C1 segment of cervical spinal cord (tissue), 14 donors: ENCODE data around the gene SPECC1.
A peak's percentile ranks its signal among the peaks of the same experiment; 100 is the strongest.
"Not testable (repeated sequence)": the region's sequence is repeated elsewhere in the genome, so short reads cannot be mapped to it uniquely, and the experiment has no call there.

Source experiments
- DNase-seq, 14 donors: peaks; one replicate each; lab custom pipeline; 2025; lab: John Stamatoyannopoulos, UW

The SPECC1 gene

DNA sequence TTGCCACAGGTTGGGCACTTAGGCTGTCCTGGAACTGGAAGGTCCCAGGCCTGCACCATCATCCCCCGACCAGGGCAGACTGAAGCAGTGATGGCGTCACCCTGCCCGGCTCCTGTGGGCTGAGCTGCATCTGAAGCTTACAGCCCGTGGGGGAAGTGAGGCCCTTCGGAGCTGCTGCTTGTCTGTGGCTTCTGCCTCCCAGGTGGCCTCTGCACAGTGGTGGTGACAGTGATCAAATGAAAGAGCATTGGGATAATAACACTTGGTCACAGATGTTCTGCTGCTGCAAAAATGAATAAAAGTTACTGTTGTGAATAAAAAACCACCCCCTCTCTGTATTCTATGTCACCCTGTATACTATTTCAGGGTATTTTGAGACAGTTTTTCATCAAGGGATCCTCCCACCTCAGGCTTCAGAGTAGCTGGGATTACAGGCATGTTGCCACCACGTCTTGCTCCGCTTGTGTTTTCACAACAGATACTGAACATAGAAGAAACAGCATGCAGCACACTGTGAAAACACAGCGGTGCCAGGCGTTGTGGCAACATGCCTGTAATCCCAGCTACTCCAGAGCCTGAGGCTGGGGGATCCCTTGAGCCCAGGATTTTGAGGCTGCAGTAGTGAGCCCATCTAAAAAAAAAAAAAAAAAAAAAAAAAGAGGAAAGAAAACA, 293.2 kb downstream of the SPECC1 start:
- no peak for DNase-seq

DNA sequence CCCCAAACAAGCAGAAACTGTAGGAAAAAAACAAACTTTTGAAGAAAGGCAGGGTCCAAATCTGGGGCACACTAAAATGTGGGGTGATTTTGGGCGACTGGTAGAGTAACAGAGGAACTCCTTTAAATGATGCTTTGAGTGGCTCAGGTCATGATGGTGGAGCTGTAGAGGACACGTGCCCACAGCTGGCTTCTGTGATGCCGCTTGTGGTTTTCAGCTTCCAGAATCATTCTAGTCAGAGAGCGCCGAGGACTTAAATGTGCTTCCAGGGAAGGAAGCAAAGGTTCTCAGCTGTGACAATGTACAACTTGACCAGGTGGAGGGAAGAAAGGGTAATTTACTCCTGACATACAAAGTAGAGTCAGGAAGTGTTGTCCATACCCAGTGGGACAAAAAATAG, 295.8 kb downstream of the SPECC1 start:
- DNase-seq: no peak

DNA sequence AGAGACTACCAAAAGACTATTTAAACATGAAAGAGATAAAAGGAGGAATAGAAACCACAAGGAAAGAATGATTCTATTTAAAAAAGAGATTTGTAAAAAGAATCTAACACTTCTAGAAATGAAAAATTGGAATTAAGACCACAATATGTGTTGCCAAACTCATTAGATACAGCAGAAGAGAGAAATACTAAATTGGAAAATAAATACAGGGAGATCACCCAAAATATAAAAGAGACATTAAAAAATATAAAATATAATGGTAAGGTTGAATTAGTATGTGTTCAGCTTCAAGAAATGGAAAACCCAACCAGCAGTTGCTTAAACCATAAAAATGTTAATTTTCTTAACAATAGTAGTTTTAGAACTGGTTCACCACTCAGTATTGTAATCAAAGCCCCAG, 297.8 kb downstream of the SPECC1 start:
- no peak for DNase-seq

DNA sequence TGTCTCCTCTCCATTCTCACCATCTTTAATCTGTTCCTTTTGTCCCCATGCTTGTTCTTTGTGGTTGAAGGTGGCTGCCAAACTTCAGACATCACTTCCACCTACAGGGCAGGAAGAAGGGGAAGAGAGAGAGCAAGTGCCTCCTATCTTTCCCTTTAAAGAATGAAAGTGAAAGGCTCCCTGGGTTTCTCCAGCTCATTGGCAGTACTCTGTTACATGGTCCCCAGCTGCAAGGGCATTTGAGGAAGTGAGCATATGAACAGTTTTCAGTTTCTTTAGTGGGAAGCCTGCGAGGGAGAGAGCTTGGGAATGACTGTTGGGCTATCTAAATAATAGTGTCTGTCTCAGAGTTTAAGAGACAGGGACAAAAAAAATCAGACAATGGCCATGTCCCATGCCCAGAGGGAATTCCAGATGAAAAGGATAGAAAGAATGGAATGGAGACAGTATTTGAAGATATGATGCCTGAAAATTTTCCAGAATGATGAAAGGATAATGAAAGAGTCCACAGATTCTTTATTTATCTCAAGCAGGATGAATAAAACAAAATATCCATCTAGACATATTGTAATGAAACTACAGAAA, 298.3 kb downstream of the SPECC1 start:
- no peak for DNase-seq

DNA sequence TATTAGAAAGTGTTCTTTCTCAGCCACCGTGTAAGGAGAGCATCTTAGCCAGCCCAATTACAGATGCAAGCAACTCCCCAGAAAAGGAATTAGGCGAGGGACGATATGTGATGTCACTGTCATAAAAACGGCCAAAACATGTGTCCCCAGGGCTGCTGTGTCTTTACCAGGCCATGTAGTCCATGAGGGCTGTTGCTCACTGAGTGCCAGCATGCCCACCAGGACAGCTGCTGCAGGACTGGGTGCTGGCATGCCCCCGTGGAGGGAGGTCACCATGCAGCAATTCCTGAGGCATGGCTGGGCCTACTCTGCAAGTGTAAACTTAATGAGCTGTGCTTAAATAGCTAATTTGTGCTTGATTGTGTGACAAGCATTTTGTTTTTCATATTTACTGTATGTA, 301.3 kb downstream of the SPECC1 start:
- no peak for DNase-seq

DNA sequence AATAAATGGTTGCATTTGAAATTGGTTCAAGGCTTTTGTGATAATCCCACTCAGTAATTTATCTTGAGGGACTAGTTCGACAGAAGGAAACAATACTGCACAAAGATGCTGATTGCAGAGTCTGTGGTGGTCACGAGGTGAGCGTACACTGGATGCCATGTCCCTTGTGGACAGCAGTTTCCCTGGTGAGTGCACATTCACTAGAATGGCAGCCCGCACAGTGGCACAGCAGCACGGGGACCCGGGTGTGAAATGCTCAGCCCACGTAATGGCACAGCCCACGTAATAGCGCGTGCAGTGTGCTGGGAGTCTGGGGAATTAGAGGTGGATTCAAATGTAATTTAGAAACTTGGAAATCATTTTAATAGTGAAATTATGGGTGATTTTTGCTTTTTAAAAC, 304.1 kb downstream of the SPECC1 start:
- DNase-seq: peak in 3 of 14 donors; percentile 15 to 24 (median 18)

DNA sequence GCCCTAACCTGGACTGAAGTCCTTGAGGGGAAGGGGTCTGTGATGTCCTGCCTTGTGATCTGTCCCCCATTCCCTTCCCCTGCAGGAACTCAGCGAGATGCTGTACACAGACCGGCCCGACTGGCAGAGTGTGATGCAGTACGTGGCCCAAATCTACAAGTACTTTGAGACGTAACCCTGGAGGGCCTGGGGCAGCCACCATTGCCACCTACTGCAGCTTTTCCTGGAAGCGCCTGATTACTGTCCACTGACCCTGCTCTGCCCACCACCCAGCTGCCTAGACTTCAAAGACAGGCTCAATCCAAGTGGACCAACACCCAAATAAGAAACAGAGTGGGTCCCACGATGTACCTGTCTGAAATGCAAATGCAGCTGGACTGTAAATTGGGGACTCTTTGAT, 304.7 kb downstream of the SPECC1 start:
- DNase-seq: no peak

DNA sequence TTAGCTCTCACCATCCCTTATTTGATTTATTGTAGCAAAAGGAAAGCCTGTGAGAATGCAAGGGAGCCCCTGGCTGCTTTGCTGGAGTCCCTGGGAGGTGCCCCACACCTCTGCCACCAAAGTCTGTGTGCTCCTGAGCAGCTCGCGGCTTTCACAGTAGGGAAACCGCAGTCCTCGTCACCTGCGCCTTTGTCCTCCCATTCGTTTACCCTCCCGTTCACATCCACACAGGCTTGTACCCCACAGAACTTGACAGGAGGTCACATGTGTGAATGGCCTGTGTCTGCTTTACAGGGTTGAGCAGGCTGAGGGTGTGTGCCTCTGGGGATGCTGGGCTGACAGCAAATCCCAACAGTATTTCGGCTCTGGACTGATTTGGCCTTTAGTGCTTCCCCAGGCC, 305.7 kb downstream of the SPECC1 start:
- no peak for DNase-seq

DNA sequence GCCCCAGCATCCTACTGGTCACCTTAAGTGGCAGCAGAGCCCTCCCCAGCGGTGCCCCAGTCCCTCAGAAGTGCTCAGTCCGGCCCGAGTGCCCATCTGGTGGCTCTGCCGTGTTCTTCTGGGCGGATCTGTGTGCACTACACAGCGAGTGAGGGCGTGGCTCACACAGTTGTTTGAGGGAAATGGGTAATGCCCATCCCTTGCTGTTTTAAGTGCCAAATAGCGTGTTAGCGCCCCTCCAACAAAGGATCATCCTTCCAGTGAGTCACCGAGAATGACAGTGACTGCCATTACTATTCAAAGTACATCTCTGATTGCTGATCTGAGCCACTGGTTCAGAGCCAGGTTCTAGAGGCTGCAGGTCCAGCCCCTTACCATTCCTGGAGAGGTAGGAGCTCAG, 306.2 kb downstream of the SPECC1 start:
- DNase-seq: no peak

DNA sequence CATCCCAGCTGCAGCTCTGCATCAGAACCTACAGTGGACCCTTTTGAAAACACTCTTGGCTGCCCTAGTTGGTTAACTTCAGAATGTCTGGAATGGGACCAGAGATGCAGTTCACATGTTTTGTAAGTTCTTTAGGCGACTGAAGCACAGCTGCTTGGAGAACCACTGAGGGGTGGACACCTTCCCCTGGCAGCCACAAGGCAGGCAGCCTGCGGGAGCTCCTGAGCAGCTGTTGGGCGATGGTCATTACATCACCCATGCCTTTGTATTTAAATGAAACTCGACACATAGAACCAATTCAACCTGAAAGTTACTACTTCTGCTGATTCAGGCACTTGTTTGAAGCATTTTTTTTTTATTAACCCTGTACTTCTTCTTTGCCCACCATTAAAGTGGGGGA, 306.7 kb downstream of the SPECC1 start:
- no peak for DNase-seq

DNA sequence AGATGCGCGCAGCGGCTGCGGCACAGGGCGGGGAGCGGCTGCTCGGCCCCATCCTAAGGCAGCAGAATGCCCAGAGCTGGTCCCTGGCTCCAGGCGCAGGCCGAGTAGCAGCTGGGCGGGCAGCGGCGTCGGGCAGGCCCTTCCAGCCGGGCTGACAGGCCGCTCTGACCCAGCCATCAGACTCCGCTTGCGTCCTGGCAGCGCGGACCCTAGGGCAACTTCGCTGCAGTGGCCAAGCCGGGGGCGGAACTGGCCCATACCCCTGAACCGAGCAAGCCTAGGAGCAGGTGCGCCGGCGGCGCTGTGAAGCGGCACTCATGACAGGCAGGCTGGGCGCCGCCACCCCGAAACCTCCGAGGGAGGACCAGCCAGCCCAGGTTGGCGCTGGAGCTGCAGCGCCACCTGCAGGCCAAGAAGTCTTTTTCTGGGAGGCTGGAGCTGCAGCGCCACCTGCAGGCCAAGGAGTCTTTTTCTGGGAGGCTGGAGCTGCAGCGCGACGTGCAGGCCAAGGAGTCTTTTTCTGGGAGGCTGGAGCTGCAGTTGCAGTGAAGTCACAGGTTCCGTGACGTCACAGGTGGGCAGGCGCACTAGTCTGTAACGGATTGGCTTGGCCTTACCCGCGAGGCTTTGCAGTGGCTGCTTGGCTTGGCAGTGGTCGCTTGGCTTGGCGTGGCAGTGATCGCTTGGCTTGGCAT, 311.5 kb downstream of the SPECC1 start:
- peak in 10 of 14 donors; percentile 36 to 90 (median 49) for DNase-seq

DNA sequence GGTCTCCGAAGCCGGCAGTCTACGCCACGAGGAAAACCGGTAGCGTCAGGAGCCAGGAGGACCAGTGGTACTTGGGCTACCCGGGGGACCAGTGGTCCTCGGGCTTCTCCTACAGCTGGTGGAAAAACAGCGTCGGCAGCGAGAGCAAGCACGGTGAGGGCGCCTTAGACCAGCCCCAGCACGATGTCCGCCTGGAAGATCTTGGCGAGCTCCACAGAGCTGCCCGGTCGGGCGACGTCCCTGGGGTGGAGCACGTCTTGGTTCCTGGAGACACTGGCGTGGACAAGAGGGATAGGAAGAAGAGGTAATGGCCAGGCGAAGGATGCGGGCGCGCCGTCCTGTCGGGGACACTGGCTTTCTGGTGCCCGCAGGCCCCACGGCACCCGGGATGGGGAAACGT, 312.2 kb downstream of the SPECC1 start:
- not testable (repeated sequence) for DNase-seq

DNA sequence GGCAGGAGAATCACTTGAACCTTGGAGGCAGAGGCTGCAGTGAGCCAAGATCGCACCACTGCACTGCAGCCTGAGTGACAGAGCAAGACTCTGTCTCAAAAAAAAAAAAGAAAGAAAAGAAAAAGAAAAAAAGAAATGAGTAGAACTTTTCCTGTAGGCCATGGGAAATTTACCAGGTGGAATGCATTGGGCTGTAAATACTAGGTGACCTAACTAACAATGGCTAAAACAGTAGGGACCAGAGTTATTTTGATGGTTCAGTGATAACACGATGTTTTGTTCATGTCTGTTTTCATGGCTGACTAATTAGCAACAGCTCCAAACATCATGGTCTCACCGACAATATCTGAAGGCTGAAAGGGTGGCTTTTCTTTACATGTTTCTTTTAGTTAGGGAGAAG, 318.6 kb downstream of the SPECC1 start:
- not testable (repeated sequence) for DNase-seq

DNA sequence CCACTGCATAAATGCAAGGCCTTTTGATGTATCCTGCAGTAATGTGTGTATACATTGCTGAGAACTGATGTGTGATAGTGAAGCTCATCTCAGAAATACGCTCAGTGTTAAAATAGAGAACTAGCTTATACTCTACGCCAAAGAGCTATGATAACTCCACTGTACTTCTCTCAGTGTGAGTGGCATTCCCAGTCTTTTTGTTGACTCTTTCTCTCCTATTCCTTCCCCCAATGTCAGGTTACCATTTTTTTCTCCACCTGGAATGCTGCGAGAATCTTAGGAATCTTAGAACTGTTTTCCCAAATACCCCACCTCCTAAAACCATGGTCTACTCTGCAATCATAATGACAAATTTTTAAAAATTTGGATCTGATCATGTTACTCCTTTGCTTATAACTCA, 342.2 kb downstream of the SPECC1 start:
- not testable (repeated sequence) for DNase-seq

DNA sequence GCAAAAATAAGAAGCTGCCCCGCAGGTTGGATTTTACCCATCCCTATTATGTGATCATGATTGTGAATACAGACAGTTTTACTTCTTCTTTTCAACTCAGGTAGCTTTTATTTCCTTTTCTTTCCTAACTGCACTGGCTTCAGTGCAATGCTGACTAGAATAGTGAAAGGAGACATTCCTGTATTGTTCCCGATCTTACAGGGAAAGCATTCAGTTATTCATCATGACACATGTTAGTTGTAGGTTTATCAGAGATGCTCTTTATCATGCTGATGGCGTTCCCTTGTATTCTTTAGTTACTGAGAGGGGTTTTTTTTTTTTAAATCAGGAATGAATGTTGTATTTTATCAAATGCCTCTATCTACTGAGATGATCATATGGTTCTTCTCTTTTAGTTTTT, 343.4 kb downstream of the SPECC1 start:
- DNase-seq: not testable (repeated sequence)

DNA sequence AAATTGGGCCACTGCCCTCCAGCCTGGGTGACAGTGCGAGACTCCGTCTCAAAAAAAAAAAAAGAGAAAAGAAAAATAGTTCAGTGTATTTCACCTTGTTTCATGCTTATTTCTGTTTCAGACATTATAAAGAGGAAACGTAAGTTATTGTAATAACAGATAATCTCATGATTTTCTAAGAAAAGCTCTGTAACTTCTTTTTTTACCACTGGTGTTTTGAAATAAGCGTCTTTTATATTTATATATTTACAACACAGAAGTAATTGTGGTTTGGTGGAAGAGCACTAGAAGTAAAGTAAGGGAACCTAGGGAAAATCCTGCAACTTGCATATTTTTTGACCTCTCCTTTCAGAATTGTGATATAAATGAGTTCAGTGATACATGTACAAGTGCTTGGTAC, 354.7 kb downstream of the SPECC1 start:
- DNase-seq: not testable (repeated sequence)
